HUDEP-2 (cell line): ENCODE measurements around the gene ZNF655.
"Not testable (repeated sequence)": the region's sequence is repeated elsewhere in the genome, so short reads cannot be mapped to it uniquely, and the experiment has no call there.

Source experiments
- DNase-seq, 76 experiments: peaks; one replicate each; lab custom pipeline; 2025; ENCODE audit not compliant: unreplicated experiment in 76 of 76; lab: John Stamatoyannopoulos, UW

ZNF655 gene

DNA sequence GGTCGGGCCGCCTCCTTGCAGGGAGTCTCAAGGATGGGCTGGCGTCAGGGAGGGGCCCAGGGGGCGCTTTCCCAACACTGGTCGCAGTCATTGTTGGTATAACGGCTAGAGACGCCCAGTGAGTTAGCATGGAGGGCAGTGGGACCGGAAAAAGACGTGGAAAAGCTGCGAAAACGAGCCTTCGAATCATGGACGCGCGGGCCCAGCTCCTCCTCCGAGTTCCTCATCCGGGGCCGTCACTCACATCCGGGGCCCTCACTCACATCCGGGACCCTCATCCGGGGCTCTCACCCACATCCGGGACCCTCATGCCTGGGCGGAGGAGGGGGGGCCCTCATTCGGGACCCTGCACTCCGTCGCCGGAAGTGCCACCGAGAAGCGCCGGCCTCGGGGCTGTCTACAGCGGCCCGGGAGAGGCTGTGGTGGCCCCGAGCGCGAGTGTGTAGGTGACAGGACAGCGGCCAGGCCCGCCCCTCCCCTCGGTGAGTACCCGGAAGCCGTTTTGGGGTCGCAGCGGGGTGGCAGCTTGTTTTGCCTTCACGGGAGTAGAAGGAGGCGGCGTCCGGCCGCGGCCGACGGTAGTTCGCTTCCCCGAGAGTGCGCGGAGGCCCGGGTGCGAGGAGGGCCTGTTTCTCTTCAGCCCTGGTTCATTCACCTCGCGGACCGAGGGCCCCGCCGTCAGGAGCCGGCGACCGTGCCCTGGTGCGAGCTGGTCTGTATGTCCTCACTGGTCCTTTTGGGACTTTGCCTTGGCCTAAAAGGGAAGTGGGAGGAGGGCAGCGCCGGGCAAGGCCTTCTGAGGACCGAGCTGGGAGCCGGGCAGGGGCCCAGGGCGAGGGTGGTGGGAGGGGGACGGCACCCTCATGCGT lies at the start of gene ZNF655:
TSS of gene ZNF655 (plus strand) at position 337 of the 869 bp plus-strand sequence. CDS start 1,918 bp downstream, outside the sequence.
- peak in 61 of 76 experiments; percentile 4 to 81 (median 52) for DNase-seq

- DNase-seq = no peak
Observed at GRCh38 chr7:99514050-99514449, 44.4 kb upstream of the ZNF655 start.

DNA sequence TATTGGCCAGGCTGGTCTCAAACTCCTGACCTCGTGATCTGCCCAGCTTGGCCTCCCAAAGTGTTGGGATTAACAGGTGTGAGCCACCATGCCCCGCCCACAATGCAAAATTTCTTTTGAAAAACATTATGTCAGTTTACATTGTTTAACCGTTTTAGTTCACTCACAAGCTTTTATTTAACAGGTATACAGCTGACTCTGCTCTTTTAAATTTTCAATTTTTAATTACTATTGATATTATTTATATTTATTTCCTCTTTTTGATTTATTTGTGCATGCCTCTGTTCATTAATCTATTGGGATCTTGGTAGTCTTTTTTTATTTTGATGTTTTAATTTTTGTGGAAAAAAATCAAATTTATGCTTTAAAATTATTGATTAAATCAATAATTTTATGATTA lies 37.0 kb upstream of the ZNF655 start:
- no peak for DNase-seq

DNA sequence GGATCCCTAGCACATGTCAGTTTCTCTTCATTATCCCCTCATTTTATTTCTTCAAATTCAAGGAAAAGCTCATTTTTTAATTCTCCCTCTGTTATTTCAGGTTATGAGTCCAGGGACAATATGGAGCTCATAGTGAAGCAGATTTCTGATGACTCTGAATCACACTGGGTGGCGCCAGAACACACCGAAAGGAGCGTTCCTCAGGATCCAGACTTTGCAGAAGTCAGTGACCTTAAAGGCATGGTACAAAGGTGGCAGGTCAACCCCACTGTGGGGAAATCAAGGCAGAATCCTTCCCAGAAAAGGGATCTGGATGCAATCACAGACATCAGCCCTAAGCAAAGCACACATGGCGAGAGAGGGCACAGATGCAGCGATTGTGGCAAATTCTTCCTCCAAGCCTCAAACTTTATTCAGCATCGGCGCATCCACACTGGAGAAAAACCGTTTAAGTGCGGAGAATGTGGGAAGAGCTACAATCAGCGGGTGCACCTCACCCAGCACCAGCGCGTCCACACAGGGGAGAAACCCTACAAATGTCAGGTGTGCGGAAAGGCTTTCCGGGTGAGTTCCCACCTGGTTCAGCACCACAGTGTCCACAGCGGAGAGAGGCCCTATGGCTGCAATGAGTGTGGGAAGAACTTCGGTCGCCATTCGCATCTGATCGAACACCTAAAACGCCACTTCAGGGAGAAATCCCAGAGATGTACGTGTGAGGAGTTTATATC lies 32.6 kb upstream of the ZNF655 start:
- DNase-seq = peak in 5 of 76 experiments; percentile 4 to 14 (median 13)

DNA sequence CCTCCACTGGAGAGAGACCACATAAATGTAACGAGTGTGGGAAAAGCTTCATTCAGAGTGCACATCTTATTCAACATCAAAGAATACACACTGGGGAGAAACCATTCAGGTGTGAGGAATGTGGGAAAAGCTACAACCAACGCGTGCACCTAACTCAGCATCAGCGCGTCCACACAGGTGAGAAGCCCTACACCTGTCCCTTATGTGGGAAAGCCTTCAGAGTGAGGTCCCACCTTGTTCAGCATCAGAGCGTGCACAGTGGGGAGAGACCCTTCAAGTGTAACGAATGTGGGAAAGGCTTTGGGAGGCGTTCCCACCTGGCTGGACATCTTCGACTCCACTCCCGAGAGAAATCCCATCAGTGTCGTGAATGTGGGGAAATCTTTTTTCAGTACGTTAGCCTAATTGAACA lies 27.1 kb upstream of the ZNF655 start:
- DNase-seq = no peak

DNA sequence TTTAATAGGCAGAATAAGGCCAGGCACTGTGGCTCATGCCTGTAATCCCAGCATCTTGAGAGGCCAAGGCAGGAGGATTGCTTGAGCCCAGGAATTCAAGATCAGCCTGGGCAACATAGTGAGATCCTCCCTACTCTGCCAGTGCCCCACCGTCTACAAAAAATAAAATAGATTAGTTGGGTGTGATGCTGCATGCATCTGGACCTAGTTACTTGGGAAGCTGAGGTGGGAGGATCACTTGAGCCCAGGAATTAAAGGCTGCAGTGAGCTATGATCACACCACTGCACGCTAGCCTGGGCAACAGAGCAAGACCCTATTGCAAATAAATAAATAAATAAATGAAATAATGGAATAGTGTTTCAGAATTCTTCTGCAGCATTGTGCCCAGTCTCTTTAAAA lies 22.8 kb upstream of the ZNF655 start:
- no peak for DNase-seq

DNA sequence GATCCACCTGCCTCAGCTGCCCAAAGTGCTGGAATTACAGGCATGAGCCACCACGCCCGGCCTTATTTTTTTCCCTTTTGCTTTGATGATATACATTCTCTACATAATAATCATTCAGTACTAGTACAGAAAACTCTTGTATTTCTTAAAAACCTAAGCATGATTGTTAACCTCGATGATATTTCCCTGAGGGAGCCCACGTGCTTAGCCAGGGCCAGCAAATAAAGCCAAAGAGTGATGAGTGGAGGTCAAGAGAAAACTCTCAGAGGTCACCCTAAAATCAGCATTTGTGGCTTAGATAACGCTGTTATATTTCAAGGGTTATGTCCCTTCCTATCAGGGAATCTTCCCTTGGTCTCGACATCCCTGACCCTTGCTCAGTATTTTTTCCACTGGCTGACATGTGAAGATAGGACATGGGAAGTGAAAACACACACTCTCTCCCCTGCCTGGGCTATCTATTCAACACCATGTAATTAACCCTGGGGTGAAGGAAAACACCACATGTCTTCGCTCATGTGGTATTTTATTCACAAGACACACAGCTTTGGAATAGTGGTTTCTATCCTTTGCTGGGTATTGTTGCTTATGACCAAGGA lies 19.1 kb upstream of the ZNF655 start:
- no peak for DNase-seq

- DNase-seq = no peak
Observed at GRCh38 chr7:99540542-99540941, 17.9 kb upstream of the ZNF655 start.

DNA sequence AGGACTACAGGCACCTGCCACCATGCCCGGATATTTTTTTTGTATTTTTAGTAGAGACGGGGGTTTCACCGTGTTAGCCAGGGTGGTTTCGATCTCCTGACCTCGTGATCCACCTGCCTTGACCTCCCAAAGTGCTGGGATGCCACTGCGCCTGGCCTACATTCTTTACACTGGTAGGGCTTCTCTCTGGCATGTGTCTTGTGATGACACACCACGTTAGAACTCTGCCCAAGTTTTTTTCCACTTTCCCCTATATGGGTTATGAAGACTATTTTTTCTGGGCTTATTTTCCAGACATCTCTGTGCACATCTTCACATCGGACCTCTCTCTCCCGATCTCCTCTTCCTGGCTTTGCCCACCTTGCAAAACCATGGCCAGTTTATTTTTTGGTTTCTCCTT lies 17.2 kb upstream of the ZNF655 start:
- no peak for DNase-seq

DNA sequence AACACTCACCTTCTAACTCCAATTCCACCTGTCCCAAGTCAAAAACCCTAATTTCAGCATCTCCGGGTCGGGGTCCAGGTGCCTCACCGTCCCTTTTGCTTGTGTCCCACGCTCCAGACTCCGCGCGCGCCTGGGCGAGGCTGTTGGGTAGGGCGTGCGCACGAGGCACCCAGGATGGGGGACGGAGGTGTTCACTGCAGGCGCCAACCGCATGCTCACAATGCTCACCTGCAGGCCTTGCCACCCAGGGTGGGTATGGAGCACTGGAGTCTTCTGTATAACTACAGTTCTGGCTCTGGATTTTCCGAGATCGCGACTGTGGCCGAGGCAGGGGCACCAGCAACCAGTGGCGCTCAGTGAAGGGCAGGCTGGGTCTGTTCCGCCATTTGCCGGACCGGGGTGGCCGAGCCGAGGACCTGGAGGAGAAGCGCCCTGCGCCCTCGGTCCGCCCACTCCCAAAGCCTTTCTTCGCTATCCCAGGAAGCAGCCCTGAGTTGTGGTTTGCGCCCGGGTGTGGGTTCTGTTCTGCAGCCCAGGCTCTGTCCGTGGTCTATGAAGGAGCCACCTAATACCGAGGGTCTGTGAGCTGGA lies 15.3 kb upstream of the ZNF655 start:
- no peak for DNase-seq

- DNase-seq = no peak
Observed at GRCh38 chr7:99543916-99544315, 14.5 kb upstream of the ZNF655 start.

DNA sequence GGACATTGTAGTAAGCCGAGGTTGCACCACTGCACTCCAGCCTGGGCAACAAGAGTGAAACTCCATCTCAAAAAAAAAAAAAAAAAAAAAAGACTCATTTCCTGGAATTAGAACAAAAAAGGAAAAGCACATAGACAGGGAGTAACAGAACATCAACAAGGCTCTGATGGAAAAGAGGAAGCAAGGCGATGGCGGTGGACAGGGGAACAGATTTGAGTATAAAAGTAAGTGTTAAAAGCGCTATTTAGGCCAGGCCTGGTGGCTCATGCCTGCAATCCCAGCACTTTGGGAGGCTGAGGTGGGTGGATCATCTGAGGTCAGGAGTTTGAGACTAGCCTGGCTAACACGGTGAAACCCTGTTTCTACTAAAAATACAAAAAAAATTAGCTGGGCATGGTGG lies 13.1 kb upstream of the ZNF655 start:
- DNase-seq = not testable (repeated sequence)

DNA sequence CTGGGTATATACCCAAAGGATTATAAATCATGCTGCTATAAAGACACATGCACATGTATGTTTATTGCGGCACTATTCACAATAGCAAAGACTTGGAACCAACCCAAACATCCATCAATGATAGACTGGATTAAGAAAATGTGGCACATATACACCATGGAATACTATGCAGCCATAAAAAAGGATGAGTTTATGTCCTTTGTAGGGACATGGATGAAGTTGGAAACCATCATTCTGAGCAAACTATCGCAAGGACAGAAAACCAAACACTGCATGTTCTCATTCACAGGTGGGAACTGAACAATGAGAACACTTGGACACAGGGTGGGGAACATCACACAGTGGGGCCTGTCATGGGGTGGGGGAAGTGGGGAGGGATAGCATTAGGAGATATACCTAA lies 8.9 kb upstream of the ZNF655 start:
- not testable (repeated sequence) for DNase-seq

DNA sequence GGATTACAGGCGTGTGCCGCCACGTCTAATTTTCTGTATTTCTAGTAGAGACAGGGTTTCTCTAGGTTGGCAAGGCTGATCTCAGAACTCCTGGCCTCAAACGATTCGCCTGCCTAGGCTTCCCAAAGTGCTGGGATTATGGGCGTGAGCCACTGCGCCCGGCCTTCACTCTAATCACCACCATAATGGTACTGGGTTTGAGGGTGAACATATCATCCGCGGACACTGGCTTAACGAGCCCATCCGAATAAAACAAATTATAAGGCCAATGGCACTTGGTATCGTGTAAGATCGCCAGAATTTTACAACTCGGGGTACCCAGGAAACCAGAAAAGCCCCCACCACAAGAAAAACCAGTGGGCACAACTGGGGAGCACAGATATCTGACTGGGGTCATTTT lies 7.1 kb upstream of the ZNF655 start:
- peak in 2 of 76 experiments; percentile 3 to 22 for DNase-seq

- peak in 75 of 76 experiments; percentile 16 to 86 (median 71) for DNase-seq
Observed at GRCh38 chr7:99551767-99552463, 6.5 kb upstream of the ZNF655 start, which contains the start of gene FAM200A. FAM200A (minus strand) TSS chr7:99552114; CDS start chr7:99548407, 3,707 bp downstream.

- no peak for DNase-seq
Observed at GRCh38 chr7:99553039-99553438, 5.4 kb upstream of the ZNF655 start.

DNA sequence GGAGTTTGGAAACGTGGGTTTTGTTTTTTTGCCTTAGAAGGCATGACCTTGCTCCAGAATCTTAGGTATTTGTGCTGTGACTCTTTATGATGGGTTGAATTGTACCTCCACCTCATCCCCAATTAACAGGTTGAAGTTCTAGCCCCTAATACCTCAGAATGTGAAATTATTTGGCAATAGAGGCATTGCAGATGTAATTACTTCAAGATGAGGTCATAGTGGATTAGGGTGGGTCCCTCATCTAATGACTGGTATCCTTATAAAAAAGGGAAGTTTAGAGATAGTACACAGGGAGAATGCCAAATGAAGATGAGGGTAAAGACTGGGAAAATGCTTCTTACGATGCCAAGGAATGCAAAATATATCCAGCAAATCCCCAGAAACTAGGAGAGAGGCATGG lies 3.5 kb upstream of the ZNF655 start:
- DNase-seq = no peak

DNA sequence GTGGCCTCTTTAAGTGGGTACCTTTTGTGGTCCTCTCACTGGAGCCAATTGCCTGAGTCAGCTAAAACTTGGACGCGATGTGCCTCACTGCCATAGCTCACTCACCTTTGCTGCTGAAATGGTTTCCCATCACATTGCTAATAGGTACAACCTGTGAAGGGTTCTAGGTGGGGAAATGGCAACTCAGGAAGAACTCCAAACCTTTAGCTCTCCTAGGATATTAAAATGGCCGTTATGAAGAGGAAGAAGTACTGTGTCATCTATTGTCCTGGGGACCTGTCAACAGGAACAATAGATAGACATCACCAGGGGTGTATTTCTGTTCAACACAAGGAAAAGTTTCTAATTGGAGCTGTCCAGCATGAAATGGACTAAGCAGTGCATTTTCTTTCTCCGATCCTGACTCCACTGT lies 1.2 kb upstream of the ZNF655 start:
- DNase-seq = no peak

DNA sequence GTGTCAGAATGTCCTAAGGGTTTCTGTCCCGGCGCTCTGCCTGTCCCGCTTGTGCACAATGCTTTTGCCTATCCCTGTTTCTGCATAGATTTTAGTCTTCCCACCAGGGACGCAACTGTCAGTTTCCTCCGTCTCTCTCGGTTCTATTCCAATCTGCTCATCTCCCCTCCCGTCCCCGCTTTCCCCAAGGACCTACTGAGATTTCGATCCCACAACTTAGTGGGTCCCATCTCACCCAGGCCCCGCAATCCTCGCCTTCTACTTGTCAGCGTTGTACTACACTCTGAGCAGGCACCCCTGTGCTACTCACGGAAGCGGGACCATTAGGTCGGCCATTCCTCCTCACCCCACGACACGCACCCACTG lies 519 bp upstream of the ZNF655 start:
- peak in 5 of 76 experiments; percentile 20 to 42 (median 36) for DNase-seq

GRCh38 chr7:99559175-99559915 lies 903 bp downstream of the ZNF655 start:
- DNase-seq = peak in 2 of 76 experiments; percentile 6 to 34
